HepG2 (cell line): ENCODE measurements around the gene NEMP2. TPM values are rescaled to one million over a fixed set of nuclear protein-coding genes. Genes with fewer than 3 reads are reported as not detected.

Experiments used
- AKAP8 ChIP-seq: sonication (generic); formaldehyde crosslinking; IDR thresholded peaks from 2 replicates; pipeline ENCODE4 v1.5.1; 2020; ENCODE audit warnings: mild to moderate bottlenecking, missing genetic modification reagents
- CBX1 ChIP-seq: IDR thresholded peaks from one replicate; pipeline ENCODE4 v1.6.1; 2016; ENCODE audit warnings: antibody characterized with exemption, low read depth
- ELF3 ChIP-seq: IDR thresholded peaks from 2 replicates; pipeline ENCODE4 v1.6.1; 2016; ENCODE audit warnings: missing genetic modification reagents, missing compliant biosample characterization
- ESRRA ChIP-seq: sonication (generic); formaldehyde crosslinking; IDR thresholded peaks from 2 replicates; pipeline ENCODE4 v1.5.1; 2020; ENCODE audit warnings: mild to moderate bottlenecking, low read depth, missing genetic modification reagents
- HCFC1 ChIP-seq: fragments of 150-350 bp; IDR thresholded peaks from 2 replicates; pipeline ENCODE4 v1.6.1; 2014; ENCODE audit warnings: low read depth, low read length
- HOXD1 ChIP-seq: sonication (generic); formaldehyde crosslinking; IDR thresholded peaks from 2 replicates; pipeline ENCODE4 v1.5.0; 2020; ENCODE audit warnings: missing genetic modification reagents
- IKZF1 ChIP-seq: fragments of 450-650 bp; IDR thresholded peaks from 2 replicates; pipeline ENCODE4 v1.7.1; 2016
- JUND ChIP-seq: sonication (generic); formaldehyde crosslinking; IDR thresholded peaks from 2 replicates; pipeline ENCODE4 v1.8.0; 2022; ENCODE audit warnings: mild to moderate bottlenecking, missing genetic modification reagents
- KDM2A ChIP-seq: sonication (generic); formaldehyde crosslinking; IDR thresholded peaks from 2 replicates; pipeline ENCODE4 v1.4.0; 2020; ENCODE audit warnings: low read depth, missing genetic modification reagents, borderline replicate concordance
- MBD4 ChIP-seq: IDR thresholded peaks from 2 replicates; pipeline ENCODE4 v1.6.1; 2012; ENCODE audit warnings: low read length, inconsistent platforms, borderline replicate concordance
- NAIF1 ChIP-seq: sonication (generic); formaldehyde crosslinking; IDR thresholded peaks from 2 replicates; pipeline ENCODE4 v1.5.0; 2020; ENCODE audit warnings: mild to moderate bottlenecking, missing genetic modification reagents, borderline replicate concordance
- NPAS2 ChIP-seq: sonication (generic); formaldehyde crosslinking; IDR thresholded peaks from 2 replicates; pipeline ENCODE4 v1.8.0; 2022; ENCODE audit warnings: mild to moderate bottlenecking, missing genetic modification reagents, borderline replicate concordance
- NR2C2 ChIP-seq: sonication (generic); formaldehyde crosslinking; IDR thresholded peaks from 2 replicates; pipeline ENCODE4 v1.4.0; 2020; ENCODE audit warnings: missing genetic modification reagents, mild to moderate bottlenecking, moderate library complexity, borderline replicate concordance
- POGZ ChIP-seq: sonication (generic); formaldehyde crosslinking; IDR thresholded peaks from 2 replicates; pipeline ENCODE4 v1.4.0; 2020; ENCODE audit warnings: mild to moderate bottlenecking, missing genetic modification reagents
- RNF2 ChIP-seq: fragments of 450-650 bp; conservative IDR thresholded peaks from 2 replicates; pipeline ENCODE4 v1.6.1; 2016; ENCODE audit warnings: low read depth
- SALL1 ChIP-seq: sonication (generic); formaldehyde crosslinking; IDR thresholded peaks from 2 replicates; pipeline ENCODE4 v1.8.0; 2022; ENCODE audit warnings: mild to moderate bottlenecking, missing genetic modification reagents
- SPEN ChIP-seq: sonication (generic); formaldehyde crosslinking; IDR thresholded peaks from 2 replicates; pipeline ENCODE4 v1.5.1; 2020; ENCODE audit warnings: low read depth, mild to moderate bottlenecking, missing genetic modification reagents
- THYN1 ChIP-seq: sonication (generic); formaldehyde crosslinking; IDR thresholded peaks from 2 replicates; pipeline ENCODE4 v1.8.1; 2023; ENCODE audit warnings: low read depth, mild to moderate bottlenecking, moderate library complexity, missing genetic modification reagents, borderline replicate concordance
- ZFAT ChIP-seq: sonication (generic); formaldehyde crosslinking; conservative IDR thresholded peaks from 2 replicates; pipeline ENCODE4 v1.8.1; 2023; ENCODE audit warnings: missing genetic modification reagents, inconsistent platforms
- ZFP36L1 ChIP-seq: sonication (generic); formaldehyde crosslinking; IDR thresholded peaks from 2 replicates; pipeline ENCODE4 v1.8.0; 2022; ENCODE audit warnings: mild to moderate bottlenecking, missing genetic modification reagents, moderate library complexity
- ZNF20 ChIP-seq: sonication (generic); formaldehyde crosslinking; IDR thresholded peaks from 2 replicates; pipeline ENCODE4 v1.4.0; 2020; ENCODE audit warnings: mild to moderate bottlenecking, moderate library complexity, missing genetic modification reagents
- ZNF33B ChIP-seq: sonication (generic); formaldehyde crosslinking; IDR thresholded peaks from 2 replicates; pipeline ENCODE4 v1.5.1; 2020; ENCODE audit warnings: mild to moderate bottlenecking, missing genetic modification reagents
- ZNF460 ChIP-seq: sonication (generic); formaldehyde crosslinking; IDR thresholded peaks from 2 replicates; pipeline ENCODE4 v1.5.1; 2020; ENCODE audit warnings: missing genetic modification reagents, mild to moderate bottlenecking, borderline replicate concordance
- ZNF572 ChIP-seq: sonication (generic); formaldehyde crosslinking; IDR thresholded peaks from 2 replicates; pipeline ENCODE4 v1.5.1; 2020; ENCODE audit warnings: mild to moderate bottlenecking, missing genetic modification reagents
- ZNF775 ChIP-seq: sonication (generic); formaldehyde crosslinking; IDR thresholded peaks from 2 replicates; pipeline ENCODE4 v1.4.0; 2020; ENCODE audit warnings: missing genetic modification reagents, mild to moderate bottlenecking, moderate library complexity, borderline replicate concordance
- polyA plus RNA-seq, 8 experiments: library from polyadenylated mRNA; depleted of rRNA in 3 of 8; stranded (reverse) in 7 of 8; unstranded in 1 of 8; fragments of >200 nt; fragmentation: Illumina TruSeq in 4 of 8; extraction: Trizol in 4 of 8; gene quantifications; 2 replicates each; pipeline versions ENCODE4 v1.2.1 to v1.2.3, GENCODE V29; 2011 to 2016; ENCODE audit warnings: low read depth in 4 of 8, missing spikeins in 1 of 8, mixed read lengths in 1 of 8; ENCODE audit not compliant: insufficient read depth in 1 of 8
- total RNA-seq, 5 experiments: library from RNA; depleted of rRNA; stranded (reverse); fragments of >200 nt; fragmentation: Illumina TruSeq; extraction: Trizol; gene quantifications; 2 replicates each; pipeline ENCODE4 v1.2.3, GENCODE V29; 2016; ENCODE audit warnings: low read depth in 1 of 5
- TF ChIP-seq, protein P1 (sequence below): sonication (generic); formaldehyde crosslinking; IDR thresholded peaks from 2 replicates; pipeline ENCODE4 v1.5.0; 2020; ENCODE audit warnings: missing genetic modification reagents, mild to moderate bottlenecking, borderline replicate concordance
- TF ChIP-seq, protein P2 (sequence below): IDR thresholded peaks from 2 replicates; pipeline ENCODE4 v1.6.1; 2016; ENCODE audit warnings: control low read depth
- TF ChIP-seq, protein P3 (sequence below): sonication (generic); formaldehyde crosslinking; IDR thresholded peaks from 2 replicates; pipeline ENCODE4 v1.4.0; 2020; ENCODE audit warnings: missing genetic modification reagents
- TF ChIP-seq, protein P4 (sequence below): sonication (generic); formaldehyde crosslinking; IDR thresholded peaks from 2 replicates; pipeline ENCODE4 v1.8.1; 2023; ENCODE audit warnings: missing genetic modification reagents, inconsistent platforms, borderline replicate concordance

The NEMP2 gene
- total and polyA plus RNA-seq, 2 of the 13 experiments (the other 11 are each of a cell fraction or from before 2014, with no cell fraction given) = 2.4 to 9.8 TPM

DNA sequence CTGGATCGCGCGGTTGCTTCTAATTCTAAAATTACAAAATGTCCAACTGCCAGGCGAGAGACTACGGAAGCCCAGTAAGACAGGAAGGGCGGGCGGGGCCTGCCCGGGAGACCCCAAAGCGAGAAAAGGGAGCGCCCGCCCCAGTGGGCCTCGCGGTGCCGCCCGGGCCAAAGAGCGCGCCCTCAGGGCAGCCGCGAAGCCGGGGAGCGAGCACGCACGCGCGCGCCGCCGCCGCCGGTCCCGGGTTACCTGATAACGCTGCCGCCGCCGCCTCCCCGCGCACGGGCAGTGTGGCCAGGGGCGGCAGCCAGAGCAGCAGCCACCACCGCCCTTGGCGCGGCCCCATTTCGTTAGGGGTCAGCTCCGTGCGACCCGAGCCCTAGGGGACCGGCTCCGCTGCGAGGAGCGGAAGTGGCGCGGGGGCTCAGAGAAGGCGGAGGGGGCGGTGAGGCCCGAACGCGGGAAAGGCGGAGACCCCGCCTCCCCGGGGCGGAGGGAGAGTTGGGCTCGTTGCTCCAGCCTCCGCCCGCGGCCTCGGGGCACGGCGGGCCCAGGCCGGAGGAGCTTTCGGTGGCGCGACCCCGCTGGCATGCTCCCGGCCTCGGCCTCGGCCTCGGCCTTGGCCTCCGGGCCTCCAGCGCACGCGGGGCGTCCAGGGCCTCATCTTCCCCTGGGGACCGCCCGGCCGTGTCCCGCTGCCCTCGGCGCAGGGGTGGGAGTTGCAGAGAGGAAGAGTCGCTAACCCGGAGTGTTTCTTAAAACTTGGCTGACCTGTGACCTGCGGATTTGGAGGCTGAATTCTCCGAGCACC lies at the start of gene NEMP2 (continued):
- TF ChIP-seq THYN1 (CRISPR knock-in tag) (no peak), ZFAT (CRISPR knock-in tag) (peak; percentile 78; the same call in 1 of the 2 replicates), JUND (no peak), SPEN (CRISPR knock-in tag) (peak; percentile 83), MBD4 (no peak), AKAP8 (peak; percentile 91), ESRRA (CRISPR knock-in tag) (peak; percentile 74), HCFC1 (no peak; the same call in 1 of the 2 replicates), ZNF775 (CRISPR knock-in tag) (no peak; the same call in 1 of the 2 replicates), ELF3 (no peak; the same call in none of the 2 replicates), IKZF1 (no peak), RNF2 (peak; percentile 93), NAIF1 (peak; percentile 80; the same call in 1 of the 2 replicates), POGZ (CRISPR knock-in tag) (peak; percentile 91), ZNF20 (CRISPR knock-in tag) (no peak; the same call in 1 of the 2 replicates), SALL1 (CRISPR knock-in tag) (peak; percentile 98), ZNF460 (CRISPR knock-in tag) (peak; percentile 62), NPAS2 (CRISPR knock-in tag) (no peak), KDM2A (CRISPR knock-in tag) (peak; percentile 94), ZFP36L1 (CRISPR knock-in tag) (peak; percentile 38; the same call in 1 of the 2 replicates), NR2C2 (CRISPR knock-in tag) (peak; percentile 87), ZNF572 (no peak), CBX1 (peak; percentile 76), ZNF33B (CRISPR knock-in tag) (peak; percentile 70; the same call in 1 of the 2 replicates), HOXD1 (CRISPR knock-in tag) (peak; percentile 21; the same call in 1 of the 2 replicates)
- TF ChIP-seq, protein P1, sequence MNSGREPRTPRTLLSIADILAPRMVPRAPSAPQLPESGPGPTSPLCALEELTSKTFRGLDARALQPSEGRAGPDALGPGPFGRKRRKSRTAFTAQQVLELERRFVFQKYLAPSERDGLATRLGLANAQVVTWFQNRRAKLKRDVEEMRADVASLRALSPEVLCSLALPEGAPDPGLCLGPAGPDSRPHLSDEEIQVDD = peak; percentile 93; the same call in 1 of the 2 replicates
- TF ChIP-seq, protein P2, sequence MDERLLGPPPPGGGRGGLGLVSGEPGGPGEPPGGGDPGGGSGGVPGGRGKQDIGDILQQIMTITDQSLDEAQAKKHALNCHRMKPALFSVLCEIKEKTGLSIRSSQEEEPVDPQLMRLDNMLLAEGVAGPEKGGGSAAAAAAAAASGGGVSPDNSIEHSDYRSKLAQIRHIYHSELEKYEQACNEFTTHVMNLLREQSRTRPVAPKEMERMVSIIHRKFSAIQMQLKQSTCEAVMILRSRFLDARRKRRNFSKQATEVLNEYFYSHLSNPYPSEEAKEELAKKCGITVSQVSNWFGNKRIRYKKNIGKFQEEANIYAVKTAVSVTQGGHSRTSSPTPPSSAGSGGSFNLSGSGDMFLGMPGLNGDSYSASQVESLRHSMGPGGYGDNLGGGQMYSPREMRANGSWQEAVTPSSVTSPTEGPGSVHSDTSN (CRISPR knock-in tag) = peak; percentile 29; the same call in 1 of the 2 replicates
- TF ChIP-seq, protein P3, sequence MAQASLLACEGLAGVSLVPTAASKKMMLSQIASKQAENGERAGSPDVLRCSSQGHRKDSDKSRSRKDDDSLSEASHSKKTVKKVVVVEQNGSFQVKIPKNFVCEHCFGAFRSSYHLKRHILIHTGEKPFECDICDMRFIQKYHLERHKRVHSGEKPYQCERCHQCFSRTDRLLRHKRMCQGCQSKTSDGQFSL (CRISPR knock-in tag) = peak; percentile 74; the same call in 1 of the 2 replicates
- TF ChIP-seq, protein P4, sequence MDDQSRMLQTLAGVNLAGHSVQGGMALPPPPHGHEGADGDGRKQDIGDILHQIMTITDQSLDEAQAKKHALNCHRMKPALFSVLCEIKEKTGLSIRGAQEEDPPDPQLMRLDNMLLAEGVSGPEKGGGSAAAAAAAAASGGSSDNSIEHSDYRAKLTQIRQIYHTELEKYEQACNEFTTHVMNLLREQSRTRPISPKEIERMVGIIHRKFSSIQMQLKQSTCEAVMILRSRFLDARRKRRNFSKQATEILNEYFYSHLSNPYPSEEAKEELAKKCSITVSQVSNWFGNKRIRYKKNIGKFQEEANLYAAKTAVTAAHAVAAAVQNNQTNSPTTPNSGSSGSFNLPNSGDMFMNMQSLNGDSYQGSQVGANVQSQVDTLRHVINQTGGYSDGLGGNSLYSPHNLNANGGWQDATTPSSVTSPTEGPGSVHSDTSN = no peak; the same call in 1 of the 2 replicates
